Right ventricle myocardium superior (tissue), 1 donor: ENCODE results near the gene ZNF880. TPM values are rescaled to one million over a fixed set of nuclear protein-coding genes. Genes with fewer than 3 reads are reported as not detected.
"Not testable (repeated sequence)": the region's sequence is repeated elsewhere in the genome, so short reads cannot be mapped to it uniquely, and the experiment has no call there.

Experiments used
- ATAC-seq: fragments of 200-7000 bp; cut with Tn5 transposase; one replicate; pipeline ENCODE4 v1.9.1; 2020; ENCODE audit warnings: mild to moderate bottlenecking; ENCODE audit not compliant: poor library complexity
- DNase-seq: peaks from one replicate; pipeline ENCODE4 v3.0.0-alpha.2; 2020
- intact Hi-C: fragments of 100-400 bp; cut with DNase I; formaldehyde crosslinking; loops from one replicate; pipeline ENCODE4 v1.11.2; 2022
- long read RNA-seq: library from polyadenylated mRNA; unstranded; transcript quantifications from one replicate; pipeline ENCODE4 v2.0.0, GENCODE V29; 2021
- total RNA-seq: library from RNA; stranded (reverse); fragmentation: NEBNext Ultra II Directional; extraction: Animal tissue kit (Norgen Biotek cat#: 25700); gene quantifications from one replicate; pipeline ENCODE4 v1.2.1, GENCODE V29; 2021
- donor health status: DM: no; HTN: yes; CAD: no; lungs with severe emphysema.

The ZNF880 gene
- 19.4 TPM for total RNA-seq
- long read RNA-seq, transcript ZNF880-202 (4 exons, 2,230 nt): major isoform, 28 of 34 reads
- long read RNA-seq, partial matches to known transcripts: 2 of 34 reads
- long read RNA-seq, other reads (novel, unspliced or antisense): 3 of 34 reads

GRCh38 chr19:52369559-52370340, at the start of gene ZNF880:
ZNF880 (plus strand) TSS chr19:52369923; CDS start chr19:52369966, 43 bp downstream.
- ATAC-seq: peak; percentile 100
- DNase-seq: peak; percentile 97
- intact Hi-C loops: no loop called here

GRCh38 chr19:52322429-52322828, 47.3 kb upstream of the ZNF880 start:
- intact Hi-C loops: no loop called here
- ATAC-seq (no peak), DNase-seq (no peak)

GRCh38 chr19:52331757-52332156, 38.0 kb upstream of the ZNF880 start:
- DNase-seq (no peak), ATAC-seq (no peak)
- intact Hi-C loops: no loop called here

GRCh38 chr19:52335768-52336116, 34.0 kb upstream of the ZNF880 start:
- intact Hi-C loops: no loop called here
- peak; percentile 39 for ATAC-seq
- DNase-seq: no peak

GRCh38 chr19:52336117-52336790, 33.5 kb upstream of the ZNF880 start, which contains the start of gene ZNF610:
ZNF610 (plus strand) TSS chr19:52336243; CDS start chr19:52349173, 12,930 bp downstream.
- peak; percentile 95 for DNase-seq
- peak; percentile 100 for ATAC-seq
- intact Hi-C loops: no loop called here

GRCh38 chr19:52336791-52337381, 32.8 kb upstream of the ZNF880 start:
- intact Hi-C loops: no loop called here
- no peak for DNase-seq
- no peak for ATAC-seq

GRCh38 chr19:52339022-52339421, 30.7 kb upstream of the ZNF880 start:
- DNase-seq, ATAC-seq, intact Hi-C loops: not testable (repeated sequence)

- intact Hi-C loops: no loop called here
- DNase-seq (peak; percentile 49), ATAC-seq (peak; percentile 64)
Observed at GRCh38 chr19:52343548-52343947, 26.2 kb upstream of the ZNF880 start.

- intact Hi-C loops: no loop called here
- ATAC-seq (no peak), DNase-seq (no peak)
Observed at GRCh38 chr19:52345162-52345561, 24.6 kb upstream of the ZNF880 start.

- DNase-seq: no peak
- intact Hi-C loops: no loop called here
- no peak for ATAC-seq
Observed at GRCh38 chr19:52351512-52351911, 18.2 kb upstream of the ZNF880 start.

- ATAC-seq (no peak), DNase-seq (no peak)
- intact Hi-C loops: no loop called here
Observed at GRCh38 chr19:52366414-52366824, 3.3 kb upstream of the ZNF880 start.

GRCh38 chr19:52370341-52370710, 603 bp downstream of the ZNF880 start:
- intact Hi-C loops: no loop called here
- DNase-seq (no peak), ATAC-seq (no peak)

- intact Hi-C loops: no loop called here
- DNase-seq (no peak), ATAC-seq (no peak)
Observed at GRCh38 chr19:52391135-52391534, 21.4 kb downstream of the ZNF880 start.

GRCh38 chr19:52397310-52398080, 27.8 kb downstream of the ZNF880 start, which contains the start of gene ZNF528:
ZNF528 (plus strand) TSS chr19:52397849; CDS start chr19:52402014, 4,165 bp downstream.
- intact Hi-C loops: no loop called here
- DNase-seq (peak; percentile 98), ATAC-seq (peak; percentile 100)

GRCh38 chr19:52398081-52398441, 28.3 kb downstream of the ZNF880 start:
- DNase-seq: no peak
- ATAC-seq: peak; percentile 37
- intact Hi-C loops: no loop called here

GRCh38 chr19:52410276-52410675, 40.6 kb downstream of the ZNF880 start:
- ATAC-seq: no peak
- intact Hi-C loops: no loop called here

GRCh38 chr19:52415711-52416110, 46.0 kb downstream of the ZNF880 start:
- ATAC-seq (no peak), DNase-seq (no peak)
- intact Hi-C loops: no loop called here

More at GRCh38 chr19:52410276-52410675, 40.6 kb downstream of the ZNF880 start:
- DNase-seq: no peak

- ATAC-seq (no peak), DNase-seq (no peak)
- intact Hi-C loops: no loop called here
Observed at GRCh38 chr19:52428937-52429336, 59.2 kb downstream of the ZNF880 start, which contains the start of gene ZNF534. ZNF534 (plus strand) TSS chr19:52429148; CDS start chr19:52431475, 2,327 bp downstream.
